Measurements from ENCODE around the gene TAF6.
"Not testable (repeated sequence)": the region's sequence is repeated elsewhere in the genome, so short reads cannot be mapped to it uniquely, and the experiment has no call there.

TAF6 gene

DNA sequence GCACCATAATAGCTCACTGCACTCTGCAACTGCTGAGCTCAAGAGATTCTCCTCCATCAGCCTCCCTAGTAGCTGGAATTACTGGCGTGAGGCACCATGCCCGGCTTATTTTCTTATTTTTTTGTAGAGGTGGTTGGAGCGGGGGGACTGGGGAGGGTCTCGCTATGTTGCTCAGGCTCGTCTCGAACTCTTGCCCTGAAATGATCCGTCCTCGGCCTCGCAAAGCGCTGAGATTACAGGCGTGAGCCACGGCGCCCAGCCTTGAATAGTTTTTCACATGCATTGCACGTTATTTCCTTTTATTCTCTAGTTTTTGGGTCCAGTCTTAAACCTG is 29.0 kb upstream of the TAF6 start:
- TF ChIP-seq, protein P1, sequence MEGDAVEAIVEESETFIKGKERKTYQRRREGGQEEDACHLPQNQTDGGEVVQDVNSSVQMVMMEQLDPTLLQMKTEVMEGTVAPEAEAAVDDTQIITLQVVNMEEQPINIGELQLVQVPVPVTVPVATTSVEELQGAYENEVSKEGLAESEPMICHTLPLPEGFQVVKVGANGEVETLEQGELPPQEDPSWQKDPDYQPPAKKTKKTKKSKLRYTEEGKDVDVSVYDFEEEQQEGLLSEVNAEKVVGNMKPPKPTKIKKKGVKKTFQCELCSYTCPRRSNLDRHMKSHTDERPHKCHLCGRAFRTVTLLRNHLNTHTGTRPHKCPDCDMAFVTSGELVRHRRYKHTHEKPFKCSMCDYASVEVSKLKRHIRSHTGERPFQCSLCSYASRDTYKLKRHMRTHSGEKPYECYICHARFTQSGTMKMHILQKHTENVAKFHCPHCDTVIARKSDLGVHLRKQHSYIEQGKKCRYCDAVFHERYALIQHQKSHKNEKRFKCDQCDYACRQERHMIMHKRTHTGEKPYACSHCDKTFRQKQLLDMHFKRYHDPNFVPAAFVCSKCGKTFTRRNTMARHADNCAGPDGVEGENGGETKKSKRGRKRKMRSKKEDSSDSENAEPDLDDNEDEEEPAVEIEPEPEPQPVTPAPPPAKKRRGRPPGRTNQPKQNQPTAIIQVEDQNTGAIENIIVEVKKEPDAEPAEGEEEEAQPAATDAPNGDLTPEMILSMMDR (conservative IDR thresholded peaks at IDR 0.05), result no peak
- no peak for TF ChIP-seq ZFX (IDR thresholded peaks at IDR 0.05)
- peak overlapping the region; percentile 90 for H3K27ac ChIP-seq

DNA sequence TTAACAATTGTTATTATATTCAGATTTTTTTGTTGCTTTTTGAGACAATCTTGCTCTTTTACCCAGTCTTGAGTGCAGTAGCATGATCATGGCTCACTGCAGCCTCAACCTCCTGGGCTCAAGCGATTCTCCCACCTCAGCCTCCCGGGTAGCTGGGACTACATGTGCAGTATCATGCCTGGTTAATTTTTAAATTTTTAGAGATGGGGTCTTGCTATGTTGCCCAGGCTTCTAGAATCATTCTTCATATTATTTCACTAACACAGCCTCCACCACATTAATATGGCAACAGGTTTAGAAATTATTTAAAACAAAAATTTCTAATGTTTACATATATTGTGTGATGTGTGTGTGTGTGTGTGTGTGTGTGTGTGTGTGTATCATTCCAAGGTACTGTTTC is 28.1 kb upstream of the TAF6 start:
- H3K27ac ChIP-seq, result no peak overlapping the region
- TF ChIP-seq, protein P1 (conservative IDR thresholded peaks at IDR 0.05), result no peak
- no peak for TF ChIP-seq ZFX (IDR thresholded peaks at IDR 0.05)

DNA sequence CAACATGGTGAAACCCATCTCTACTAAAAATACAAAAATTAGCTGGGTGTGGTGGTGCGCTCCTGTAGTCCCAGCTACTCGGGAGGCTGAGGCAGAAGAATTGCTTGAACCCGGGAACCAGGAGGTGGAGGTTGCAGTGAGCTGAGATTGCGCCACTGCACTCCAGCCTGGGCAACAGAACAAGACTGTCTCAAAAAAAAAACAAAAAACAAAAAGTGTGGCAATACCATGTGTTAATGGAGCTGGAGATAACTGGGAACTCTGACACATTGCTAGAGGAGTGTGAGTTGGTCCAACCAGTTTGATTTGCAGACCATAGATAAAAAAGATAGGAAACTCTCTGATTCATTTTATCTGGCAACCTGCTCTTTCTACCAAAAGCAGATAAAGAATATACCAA is 27.2 kb upstream of the TAF6 start:
- H3K27ac ChIP-seq, result not testable (repeated sequence)

DNA sequence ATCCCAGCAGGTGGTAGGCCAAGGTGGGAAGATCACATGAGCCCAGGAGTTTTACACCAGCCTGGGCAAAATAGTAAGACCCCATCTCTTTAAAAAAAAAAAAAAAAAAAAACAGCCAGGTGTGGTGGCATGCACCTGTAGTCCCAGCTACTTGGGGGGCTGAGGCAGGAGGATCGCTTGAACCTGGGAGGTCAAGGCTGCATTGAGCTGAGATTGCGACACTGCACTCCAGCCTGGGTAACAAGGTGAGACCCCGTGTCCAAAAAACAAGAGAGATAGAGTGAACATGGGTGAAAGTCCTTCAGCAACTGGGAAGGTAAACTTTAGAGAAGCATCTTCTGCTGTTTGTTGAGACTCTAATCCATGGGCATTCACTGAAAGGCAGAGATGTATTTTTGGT is 23.3 kb upstream of the TAF6 start:
- TF ChIP-seq ZFX (IDR thresholded peaks at IDR 0.05), result no peak
- TF ChIP-seq, protein P1 (conservative IDR thresholded peaks at IDR 0.05), result no peak

DNA sequence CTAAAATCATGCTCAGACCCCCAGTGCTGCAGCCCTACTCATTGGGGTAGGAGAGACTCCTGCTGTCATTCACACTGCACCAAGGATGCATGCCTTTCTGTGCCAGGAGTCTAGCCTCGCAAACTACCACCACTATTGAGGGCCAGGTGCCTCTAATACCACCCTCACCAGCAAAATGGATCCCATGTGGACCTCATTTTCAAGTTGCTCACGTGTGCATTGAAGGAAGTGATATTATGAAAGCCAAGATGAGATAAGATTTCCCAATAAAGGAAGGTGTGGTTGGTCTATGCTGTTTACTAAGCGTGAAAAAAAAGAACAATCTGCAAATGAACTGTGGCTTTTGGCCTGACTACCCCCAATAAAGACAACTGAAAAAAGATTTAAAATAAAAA is 22.4 kb upstream of the TAF6 start:
- TF ChIP-seq, protein P1 (conservative IDR thresholded peaks at IDR 0.05), result no peak
- no peak for TF ChIP-seq ZFX (IDR thresholded peaks at IDR 0.05)
- H3K27ac ChIP-seq, result peak overlapping the region; percentile 16; the same call in 1 of the 2 replicates

More for the DNA sequence above, 23.3 kb upstream of the TAF6 start:
- no peak overlapping the region for H3K27ac ChIP-seq

DNA sequence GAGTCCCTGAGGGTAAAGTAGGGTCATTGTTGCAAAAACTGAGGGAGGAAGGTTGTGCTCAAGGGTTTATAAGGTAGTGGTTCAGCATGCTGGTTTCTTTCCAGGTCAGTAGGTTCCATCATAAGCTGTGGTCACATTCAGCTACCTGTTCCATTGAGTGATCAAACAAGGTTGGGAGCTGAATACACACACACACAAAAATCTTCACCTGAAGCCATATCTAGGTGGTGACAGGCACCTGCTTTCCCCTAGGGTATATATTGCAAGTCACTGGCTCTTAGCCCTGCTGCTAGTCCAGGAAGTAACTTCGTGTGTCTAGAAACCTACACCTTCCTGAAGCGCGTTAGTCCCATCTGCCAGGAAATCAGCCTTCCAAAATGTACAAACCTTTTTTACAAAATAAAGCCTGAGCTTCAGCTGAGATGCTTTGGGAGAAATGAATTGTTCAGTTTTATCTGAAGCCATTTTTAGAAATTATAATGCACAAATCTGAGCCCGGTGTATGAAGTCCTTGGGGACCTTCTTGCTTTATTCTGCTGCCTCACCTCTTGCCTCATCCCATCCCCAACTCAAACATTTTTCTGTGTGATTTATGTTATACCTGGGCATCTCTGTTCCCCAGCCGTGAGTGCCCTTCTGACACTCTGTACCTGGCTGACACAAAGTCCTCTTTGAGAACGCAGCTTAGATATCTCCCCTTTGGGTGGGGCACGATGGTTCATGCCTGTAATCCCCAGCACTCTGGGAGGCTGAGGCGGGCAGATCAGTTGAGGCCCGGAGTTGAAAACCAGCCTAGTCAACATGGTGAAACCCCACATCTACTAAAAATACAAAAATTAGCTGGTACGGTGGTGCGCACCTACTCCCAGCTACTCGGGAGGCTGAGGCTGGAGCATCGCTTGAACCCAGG is 18.9 kb upstream of the TAF6 start:
- no peak for TF ChIP-seq ZFX (IDR thresholded peaks at IDR 0.05)
- TF ChIP-seq, protein P1 (conservative IDR thresholded peaks at IDR 0.05), result no peak
- no peak overlapping the region for H3K27ac ChIP-seq

DNA sequence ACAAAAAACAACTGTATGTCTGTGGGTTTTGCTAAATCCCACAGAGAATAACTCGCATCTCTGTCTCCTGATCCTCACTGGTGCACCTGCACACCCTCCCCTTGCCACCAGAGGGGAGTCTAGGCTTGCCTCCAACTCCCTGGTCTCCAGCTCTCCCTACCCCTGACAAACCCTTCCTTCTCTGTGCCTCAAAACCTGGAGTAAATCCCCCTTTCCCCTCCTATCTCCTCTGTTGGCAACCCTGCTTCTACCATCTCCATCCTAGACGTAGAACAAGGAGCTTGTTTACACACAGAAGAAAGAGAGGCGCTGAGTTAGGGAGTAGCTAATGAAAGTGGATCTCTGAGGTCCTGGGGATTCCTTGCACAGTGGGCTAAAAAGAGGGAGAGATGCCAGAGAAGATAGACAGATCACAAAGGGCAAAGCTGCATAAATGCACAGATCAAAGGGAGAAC is 13.6 kb upstream of the TAF6 start:
- no peak overlapping the region for H3K27ac ChIP-seq
- TF ChIP-seq ZFX (IDR thresholded peaks at IDR 0.05), result no peak
- TF ChIP-seq, protein P1 (conservative IDR thresholded peaks at IDR 0.05), result peak; percentile 94

DNA sequence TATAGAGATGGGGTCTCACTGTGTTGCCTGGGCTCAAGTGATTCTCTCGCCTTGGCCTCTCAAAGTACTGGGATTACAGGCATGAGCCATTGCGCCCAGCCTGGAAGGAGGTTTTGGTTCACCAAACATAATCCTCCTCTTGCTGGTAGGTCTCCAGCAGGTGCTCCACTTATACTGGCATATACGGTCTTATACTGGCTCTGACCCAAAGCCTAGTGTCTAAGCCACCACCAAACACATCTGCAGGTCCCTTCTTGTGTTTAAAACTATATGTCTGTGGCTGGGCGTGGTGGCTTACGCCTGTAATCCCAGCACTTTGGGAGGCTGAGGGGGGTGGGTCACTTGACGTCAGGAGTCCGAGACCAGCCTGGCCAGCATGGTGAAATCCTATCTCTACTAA is 13.0 kb upstream of the TAF6 start:
- no peak for TF ChIP-seq ZFX (IDR thresholded peaks at IDR 0.05)
- TF ChIP-seq, protein P1 (conservative IDR thresholded peaks at IDR 0.05), result no peak
- H3K27ac ChIP-seq, result no peak overlapping the region

All from C4-2B (cell line).